Mesendoderm (in vitro differentiated cells): ENCODE measurements around the gene ACTA1.
"Not testable (repeated sequence)": the region's sequence is repeated elsewhere in the genome, so short reads cannot be mapped to it uniquely, and the experiment has no call there.

Experiments
- DNase-seq: peaks from one replicate; pipeline ENCODE4 v3.0.0; 2013
- H2AK5ac ChIP-seq: 2 replicates; pipeline ENCODE4 v1.6.1; 2013; ENCODE audit warnings: low read length, inconsistent platforms
- H2BK120ac ChIP-seq: 2 replicates; pipeline ENCODE4 v1.6.1; 2013; ENCODE audit warnings: low read depth, mild to moderate bottlenecking, low read length, moderate library complexity, mixed read lengths
- H2BK15ac ChIP-seq: replicated peaks from 2 replicates; pipeline ENCODE4 v1.6.1; 2013; ENCODE audit warnings: low read depth, mild to moderate bottlenecking, moderate library complexity
- H2BK5ac ChIP-seq: 2 replicates; pipeline ENCODE4 v1.6.1; 2013; ENCODE audit warnings: low read length, inconsistent platforms
- H3K18ac ChIP-seq: 2 replicates; pipeline ENCODE4 v1.6.1; 2013; ENCODE audit warnings: mild to moderate bottlenecking, low read length, mixed read lengths
- H3K23ac ChIP-seq: one replicate; pipeline ENCODE4 v1.6.1; 2013; ENCODE audit warnings: low read length
- H3K27ac ChIP-seq: 2 replicates; pipeline ENCODE4 v1.5.1; 2013; ENCODE audit warnings: low read depth, mild to moderate bottlenecking, inconsistent platforms, low read length, moderate library complexity
- H3K27me3 ChIP-seq: 2 replicates; pipeline ENCODE4 v1.6.1; 2013; ENCODE audit warnings: low read length, control low read depth, mild to moderate bottlenecking, inconsistent platforms; ENCODE audit not compliant: insufficient read depth, poor library complexity
- H3K36me3 ChIP-seq: 2 replicates; pipeline ENCODE4 v1.6.1; 2013; ENCODE audit warnings: low read length, inconsistent platforms; ENCODE audit not compliant: control insufficient read depth, insufficient read depth
- H3K4ac ChIP-seq: one replicate; pipeline ENCODE4 v1.6.1; 2013; ENCODE audit warnings: low read depth, mild to moderate bottlenecking, low read length, moderate library complexity
- H3K4me1 ChIP-seq: 2 replicates; pipeline ENCODE4 v1.6.1; 2013; ENCODE audit warnings: low read depth, low read length, inconsistent platforms; ENCODE audit not compliant: control insufficient read depth
- H3K4me2 ChIP-seq: 2 replicates; pipeline ENCODE4 v1.6.1; 2013; ENCODE audit warnings: low read length
- H3K4me3 ChIP-seq: 2 replicates; pipeline ENCODE4 v1.5.1; 2013; ENCODE audit warnings: mild to moderate bottlenecking, low read length
- H3K56ac ChIP-seq: one replicate; pipeline ENCODE4 v1.6.1; 2013; ENCODE audit warnings: low read length
- H3K79me1 ChIP-seq: 2 replicates; pipeline ENCODE4 v1.6.1; 2013; ENCODE audit warnings: low read length, inconsistent platforms
- H3K79me2 ChIP-seq: 2 replicates; pipeline ENCODE4 v1.6.1; 2013; ENCODE audit warnings: mild to moderate bottlenecking, low read length; ENCODE audit not compliant: control insufficient read depth, insufficient read depth
- H3K9ac ChIP-seq: 2 replicates; pipeline ENCODE4 v1.6.1; 2013; ENCODE audit warnings: low read length, inconsistent platforms
- H4K5ac ChIP-seq: one replicate; pipeline ENCODE4 v1.6.1; 2013; ENCODE audit warnings: low read length
- H4K8ac ChIP-seq: one replicate; pipeline ENCODE4 v1.6.1; 2013; ENCODE audit warnings: low read depth, mild to moderate bottlenecking, control low read depth, low read length, moderate library complexity
- WGBS: extraction: QIAGEN DNeasy Blood & Tissue Kit; methylation state at CpG from one replicate; pipeline ENCODE4 v1.1.7; 2013; ENCODE audit warnings: low lambda C conversion rate, missing lambda C conversion rate; ENCODE audit not compliant: insufficient coverage; ENCODE audit errors: extremely low coverage; 5-methylcytosine and 5-hydroxymethylcytosine counted together

ACTA1 gene

DNA sequence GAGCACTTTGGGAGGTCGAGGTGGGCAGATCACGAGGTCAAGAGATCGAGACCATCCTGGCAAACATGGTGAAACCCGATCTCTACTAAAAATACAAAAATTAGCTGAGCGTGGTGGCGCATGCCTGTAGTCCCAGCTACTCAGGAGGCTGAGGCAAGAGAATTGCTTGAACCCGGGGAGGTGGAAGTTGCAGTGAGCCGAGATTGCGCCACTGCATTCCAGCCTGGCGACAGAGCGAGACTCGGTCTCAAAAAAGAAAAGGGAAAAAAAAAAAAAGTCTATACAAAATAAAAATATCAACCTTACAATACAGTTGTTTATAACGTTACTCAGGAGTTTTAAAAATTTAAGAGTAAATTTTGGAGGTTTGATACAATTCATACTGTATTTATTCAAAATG, 42.0 kb upstream of the ACTA1 start:
- not testable (repeated sequence) for H3K27ac ChIP-seq, H2BK5ac ChIP-seq, H3K18ac ChIP-seq, H3K56ac ChIP-seq, H2AK5ac ChIP-seq, H3K36me3 ChIP-seq, H4K8ac ChIP-seq, H3K23ac ChIP-seq, H3K27me3 ChIP-seq, H4K5ac ChIP-seq, H3K4me3 ChIP-seq, H3K79me1 ChIP-seq, H3K4me2 ChIP-seq, H3K4ac ChIP-seq, H2BK15ac ChIP-seq, H3K4me1 ChIP-seq, H3K9ac ChIP-seq, H2BK120ac ChIP-seq, DNase-seq, H3K79me2 ChIP-seq
- WGBS, result no CpG with 5 or more reads among the region's 13 CpGs

DNA sequence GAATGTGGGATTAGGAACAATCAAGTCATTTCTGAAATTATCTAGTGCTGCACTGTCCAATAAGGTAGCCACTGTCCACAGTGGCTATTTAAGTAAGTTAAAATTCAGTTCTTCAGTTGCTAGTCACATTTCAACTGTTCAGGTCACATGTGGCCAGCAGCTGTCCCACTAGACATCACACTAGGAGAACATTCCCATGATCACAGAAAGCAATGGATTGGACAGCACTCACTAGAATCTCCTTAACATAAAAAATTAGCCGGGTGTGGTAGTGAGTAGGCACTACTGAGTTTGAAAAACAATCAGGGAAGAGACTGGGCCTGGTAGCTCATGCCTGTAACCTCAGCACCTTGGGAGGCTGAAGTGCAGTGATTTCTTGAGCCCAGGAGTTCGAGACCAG, 40.6 kb upstream of the ACTA1 start:
- Histone ChIP-seq H2BK5ac (no peak overlapping the region), H3K4me1 (no peaks in the 10 kb centered on the region), H3K23ac (no peak overlapping the region), H3K18ac (no peak overlapping the region), H3K4me2 (no peak overlapping the region), H2BK120ac (no peak overlapping the region), H2BK15ac (no peak overlapping the region), H3K4me3 (no peak overlapping the region), H3K27ac (no peak overlapping the region), H3K56ac (no peak overlapping the region), H3K4ac (no peak overlapping the region), H4K8ac (no peak overlapping the region), H3K36me3 (peaks cover 5% of the 10 kb centered on the region), H3K79me1 (no peaks in the 10 kb centered on the region), H2AK5ac (no peak overlapping the region), H3K9ac (no peak overlapping the region), H3K27me3 (no peaks in the 10 kb centered on the region), H3K79me2 (no peaks in the 10 kb centered on the region), H4K5ac (no peak overlapping the region)
- WGBS, result no CpG with 5 or more reads among the region's 2 CpGs
- DNase-seq, result no peak

DNA sequence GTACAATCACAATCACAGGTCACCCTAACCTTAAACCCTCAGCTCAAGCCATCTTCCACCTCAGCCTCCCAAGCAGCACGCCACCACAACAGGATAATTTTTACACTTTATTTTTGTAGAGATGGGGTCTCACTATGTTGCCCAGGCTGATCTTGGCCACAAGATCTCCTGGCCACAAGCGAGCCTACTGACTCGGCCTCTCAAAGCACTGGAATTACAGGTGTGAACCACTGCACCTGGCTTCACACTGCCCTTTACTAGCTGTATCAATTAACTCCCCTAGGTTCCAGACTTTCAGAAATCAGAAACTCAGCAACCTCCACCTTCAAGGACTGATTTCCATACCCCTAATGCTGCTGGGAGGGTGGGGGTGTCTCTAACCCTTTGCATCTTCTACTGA, 37.3 kb upstream of the ACTA1 start:
- Histone ChIP-seq H3K36me3 (peaks cover 9% of the 10 kb centered on the region), H3K56ac (no peak overlapping the region)

GRCh38 chr1:229470406-229471043, 36.6 kb upstream of the ACTA1 start:
- Histone ChIP-seq H3K79me1 (no peaks in the 10 kb centered on the region), H4K5ac (no peak overlapping the region), H3K56ac (no peak overlapping the region), H3K4me1 (no peaks in the 10 kb centered on the region), H2BK5ac (no peak overlapping the region), H3K18ac (no peak overlapping the region), H3K9ac (no peak overlapping the region), H3K23ac (no peak overlapping the region), H3K79me2 (no peaks in the 10 kb centered on the region), H3K36me3 (peaks cover 9% of the 10 kb centered on the region), H2BK15ac (no peak overlapping the region), H2BK120ac (no peak overlapping the region), H3K4me2 (no peak overlapping the region), H3K27ac (no peak overlapping the region), H3K27me3 (no peaks in the 10 kb centered on the region), H3K4ac (no peak overlapping the region), H3K4me3 (no peak overlapping the region), H2AK5ac (no peak overlapping the region), H4K8ac (no peak overlapping the region)
- WGBS, result no CpG with 5 or more reads among the region's 8 CpGs
- DNase-seq, result no peak

More for the DNA sequence above, 37.3 kb upstream of the ACTA1 start:
- no peaks in the 10 kb centered on the region for H3K27me3 ChIP-seq
- no peaks in the 10 kb centered on the region for H3K79me1 ChIP-seq
- no peak overlapping the region for H3K4me3 ChIP-seq
- WGBS, result no CpG with 5 or more reads among the region's 3 CpGs
- H3K4me2 ChIP-seq, result no peak overlapping the region
- no peak overlapping the region for H3K4ac ChIP-seq
- no peak overlapping the region for H3K9ac ChIP-seq
- no peaks in the 10 kb centered on the region for H3K79me2 ChIP-seq
- H3K27ac ChIP-seq, result no peak overlapping the region
- H4K8ac ChIP-seq, result no peak overlapping the region
- no peak overlapping the region for H2BK15ac ChIP-seq
- H2BK5ac ChIP-seq, result no peak overlapping the region
- no peak overlapping the region for H2BK120ac ChIP-seq
- no peaks in the 10 kb centered on the region for H3K4me1 ChIP-seq
- H3K23ac ChIP-seq, result no peak overlapping the region
- no peak overlapping the region for H2AK5ac ChIP-seq
- DNase-seq, result no peak
- no peak overlapping the region for H4K5ac ChIP-seq
- no peak overlapping the region for H3K18ac ChIP-seq

DNA sequence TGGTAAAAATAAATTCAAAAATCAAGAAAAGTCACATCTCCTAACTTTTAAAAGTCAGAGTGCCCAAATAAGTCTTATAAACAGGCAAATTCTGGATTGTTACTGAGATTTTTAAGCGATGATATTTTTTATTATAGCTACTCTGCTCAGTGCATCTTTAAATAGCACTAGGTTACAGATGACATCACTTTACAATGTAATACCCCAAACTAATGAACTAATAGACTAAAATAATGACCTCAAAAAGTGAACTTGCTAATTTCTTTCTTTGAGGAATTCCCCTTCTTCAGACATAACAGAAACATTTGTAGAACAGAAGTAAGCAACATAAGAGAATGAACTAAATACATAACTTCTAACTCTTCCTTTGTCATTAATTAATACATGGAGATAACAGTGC, 33.0 kb upstream of the ACTA1 start:
- Histone ChIP-seq H3K9ac (no peak overlapping the region), H3K18ac (no peak overlapping the region), H3K27ac (no peak overlapping the region), H3K56ac (no peak overlapping the region), H3K4ac (no peak overlapping the region), H3K4me1 (no peaks in the 10 kb centered on the region), H3K4me3 (no peak overlapping the region), H4K8ac (no peak overlapping the region), H3K36me3 (peaks cover 12% of the 10 kb centered on the region), H3K27me3 (no peaks in the 10 kb centered on the region), H2BK15ac (no peak overlapping the region), H4K5ac (no peak overlapping the region), H3K79me2 (no peaks in the 10 kb centered on the region), H2BK120ac (no peak overlapping the region), H3K4me2 (no peak overlapping the region), H3K23ac (no peak overlapping the region), H2AK5ac (no peak overlapping the region), H2BK5ac (no peak overlapping the region), H3K79me1 (no peaks in the 10 kb centered on the region)
- WGBS, result no CpG with 5 or more reads among the region's 1 CpG
- DNase-seq, result no peak

DNA sequence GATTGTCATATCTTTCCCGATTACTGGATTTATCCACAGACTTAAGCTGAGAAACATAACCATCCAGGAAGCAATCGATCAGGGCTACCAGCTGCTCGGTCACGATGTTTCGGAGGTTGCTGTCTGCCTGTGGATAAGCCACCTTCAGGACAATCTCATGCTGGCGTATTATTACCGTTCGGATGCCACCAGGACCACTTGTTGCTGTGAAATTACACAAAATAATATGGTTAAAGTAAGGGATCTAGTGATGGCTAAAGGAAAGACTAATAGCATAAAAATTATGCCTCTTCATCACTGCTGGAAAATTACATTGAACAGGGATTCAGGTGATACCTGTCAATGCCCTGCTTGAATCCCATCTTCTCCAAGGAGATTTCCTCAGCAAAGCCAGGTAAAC, 30.8 kb upstream of the ACTA1 start:
- Histone ChIP-seq H3K23ac (no peak overlapping the region), H2BK5ac (no peak overlapping the region), H3K4me3 (no peak overlapping the region), H3K79me2 (no peaks in the 10 kb centered on the region), H3K9ac (no peak overlapping the region), H4K5ac (no peak overlapping the region), H2AK5ac (no peak overlapping the region), H4K8ac (no peak overlapping the region), H2BK120ac (no peak overlapping the region), H3K56ac (no peak overlapping the region), H3K4me1 (no peaks in the 10 kb centered on the region), H2BK15ac (no peak overlapping the region), H3K36me3 (peaks cover 12% of the 10 kb centered on the region), H3K27me3 (no peaks in the 10 kb centered on the region), H3K27ac (no peak overlapping the region), H3K4me2 (no peak overlapping the region), H3K18ac (no peak overlapping the region), H3K4ac (no peak overlapping the region), H3K79me1 (no peaks in the 10 kb centered on the region)
- DNase-seq, result no peak
- WGBS, result no CpG with 5 or more reads among the region's 8 CpGs
